NCI-H226 (cell line): ENCODE measurements around the gene NSD1.
"Not testable (repeated sequence)": the region's sequence is repeated elsewhere in the genome, so short reads cannot be mapped to it uniquely, and the experiment has no call there.

ENCODE experiments used
- DNase-seq: peaks from one replicate; pipeline ENCODE4 v3.0.0-alpha.2; 2015

The NSD1 gene

GRCh38 chr5:177128551-177128981 is 5.0 kb upstream of the NSD1 start:
- DNase-seq = peak; percentile 61

- DNase-seq = peak; percentile 62
These were observed 3.2 kb upstream of the NSD1 start for GRCh38 chr5:177130211-177131018.

- DNase-seq = no peak
These were observed 2.6 kb upstream of the NSD1 start for GRCh38 chr5:177131019-177131320.

GRCh38 chr5:177131352-177132135 is 2.0 kb upstream of the NSD1 start:
- no peak for DNase-seq

- no peak for DNase-seq
These were observed 1.2 kb upstream of the NSD1 start for GRCh38 chr5:177132136-177133095.

- peak; percentile 55 for DNase-seq
These were observed 502 bp downstream of the NSD1 start for GRCh38 chr5:177133853-177134696.

- no peak for DNase-seq
These were observed 1.2 kb downstream of the NSD1 start for GRCh38 chr5:177134697-177135225.

GRCh38 chr5:177140312-177140711 is 6.7 kb downstream of the NSD1 start:
- no peak for DNase-seq

GRCh38 chr5:177141496-177141895 is 7.9 kb downstream of the NSD1 start:
- no peak for DNase-seq

GRCh38 chr5:177142098-177142611 is 8.6 kb downstream of the NSD1 start:
- DNase-seq = no peak

GRCh38 chr5:177142778-177143177 is 9.2 kb downstream of the NSD1 start:
- DNase-seq = no peak

GRCh38 chr5:177146891-177147638 is 13.5 kb downstream of the NSD1 start:
- DNase-seq = no peak

- not testable (repeated sequence) for DNase-seq
These were observed 16.5 kb downstream of the NSD1 start for GRCh38 chr5:177150061-177150460.

GRCh38 chr5:177154003-177154643 is 20.6 kb downstream of the NSD1 start:
- no peak for DNase-seq

GRCh38 chr5:177162379-177162778 is 28.8 kb downstream of the NSD1 start:
- no peak for DNase-seq

- DNase-seq = no peak
These were observed 29.9 kb downstream of the NSD1 start for GRCh38 chr5:177163500-177163899.

- no peak for DNase-seq
These were observed 35.7 kb downstream of the NSD1 start for GRCh38 chr5:177169271-177169670.

- no peak for DNase-seq
These were observed 38.4 kb downstream of the NSD1 start for GRCh38 chr5:177171961-177172360.

GRCh38 chr5:177175336-177175735 is 41.8 kb downstream of the NSD1 start:
- DNase-seq = no peak

- DNase-seq = no peak
These were observed 42.7 kb downstream of the NSD1 start for GRCh38 chr5:177176175-177176711.
